CD4-positive, alpha-beta memory T cell (primary cell): ENCODE measurements around the gene MYLK. TPM values are rescaled to one million over a fixed set of nuclear protein-coding genes. Genes with fewer than 3 reads are reported as not detected.

ENCODE experiments used
- CTCF ChIA-PET: fragments of 350-600 bp; sonication (Branson Sonifier 250); formaldehyde crosslinking; loops from one replicate; lab custom pipeline; 2021; ENCODE audit warnings: inconsistent platforms; ENCODE audit not compliant: partially characterized antibody; lab: Charles Lee
- POLR2A ChIA-PET: fragments of 350-600 bp; sonication (Branson Sonifier 250); formaldehyde crosslinking; loops from one replicate; lab custom pipeline; 2021; ENCODE audit not compliant: partially characterized antibody; lab: Charles Lee
- DNase-seq, 5 donors: peaks; one replicate each; pipeline versions ENCODE4 v3.0.0 to v3.0.0-alpha.2; 2020 to 2022; ENCODE audit warnings: mixed read lengths in 1 of 5
- H3K27ac ChIP-seq: one replicate; pipeline ENCODE4 v1.7.0; 2013; ENCODE audit warnings: low read depth, low read length
- H3K27me3 ChIP-seq: 2 replicates; pipeline ENCODE4 v1.7.0; 2013; ENCODE audit warnings: mild to moderate bottlenecking, low read length, moderate library complexity; ENCODE audit not compliant: insufficient read depth
- H3K36me3 ChIP-seq: 2 replicates; pipeline ENCODE4 v1.7.0; 2013; ENCODE audit warnings: mild to moderate bottlenecking, low read length, moderate library complexity; ENCODE audit not compliant: insufficient read depth
- H3K4me1 ChIP-seq: 2 replicates; pipeline ENCODE4 v1.7.0; 2013; ENCODE audit warnings: mild to moderate bottlenecking, low read length, moderate library complexity; ENCODE audit not compliant: insufficient read depth
- H3K4me3 ChIP-seq, 2 donors: one replicate each; pipeline ENCODE4 v1.7.0; 2013; ENCODE audit warnings: low read length in 2 of 2, mild to moderate bottlenecking in 1 of 2
- H3K9me3 ChIP-seq, 2 donors: one replicate each; pipeline ENCODE4 v1.7.0; 2013; ENCODE audit warnings: low read length in 2 of 2, control low read depth in 1 of 2; ENCODE audit not compliant: control insufficient read depth in 1 of 2
- H3K27ac Mint-ChIP-seq, 7 donors: one replicate each; pipeline ENCODE4 v1.8.0; 2020 to 2021; ENCODE audit warnings: mixed read lengths in 7 of 7, mild to moderate bottlenecking in 6 of 7, inconsistent platforms in 3 of 7, moderate library complexity in 3 of 7
- H3K27me3 Mint-ChIP-seq, 2 donors: one replicate each; pipeline ENCODE4 v1.8.0; 2020 to 2021; ENCODE audit warnings: mixed read lengths in 2 of 2
- H3K36me3 Mint-ChIP-seq, 2 donors: one replicate each; pipeline ENCODE4 v1.8.0; 2020 to 2021; ENCODE audit warnings: mixed read lengths in 2 of 2, inconsistent platforms in 1 of 2, mild to moderate bottlenecking in 1 of 2
- H3K4me1 Mint-ChIP-seq, 4 donors: one replicate each; pipeline ENCODE4 v1.8.0; 2020 to 2021; ENCODE audit warnings: mixed read lengths in 4 of 4, mild to moderate bottlenecking in 1 of 4
- H3K4me3 Mint-ChIP-seq, 8 donors: one replicate each; pipeline ENCODE4 v1.8.0; 2020 to 2021; ENCODE audit warnings: mixed read lengths in 8 of 8, mild to moderate bottlenecking in 7 of 8, moderate library complexity in 6 of 8, inconsistent platforms in 3 of 8
- H3K9me3 Mint-ChIP-seq, 8 donors: one replicate each; pipeline ENCODE4 v1.8.0; 2020 to 2021; ENCODE audit warnings: mixed read lengths in 8 of 8, mild to moderate bottlenecking in 5 of 8, inconsistent platforms in 3 of 8, moderate library complexity in 1 of 8
- intact Hi-C: fragments of 100-400 bp; cut with micrococcal nuclease; formaldehyde crosslinking; loops from one replicate; pipeline ENCODE4 v1.15.1; 2023
- polyA plus RNA-seq, 2 donors: library from polyadenylated mRNA; unstranded; fragments of 300-500 nt; fragmentation: Illumina TruSeq; gene quantifications; one replicate each; pipeline ENCODE4 v1.2.3, GENCODE V29; 2021
- total RNA-seq, 2 experiments: library from RNA; stranded (reverse); gene quantifications; one replicate each; pipeline ENCODE4 v1.2.3, GENCODE V29; 2021

Gene MYLK
- total and polyA plus RNA-seq, 4 experiments from 2014 or later: 0.18 TPM; not detected in 3

DNA sequence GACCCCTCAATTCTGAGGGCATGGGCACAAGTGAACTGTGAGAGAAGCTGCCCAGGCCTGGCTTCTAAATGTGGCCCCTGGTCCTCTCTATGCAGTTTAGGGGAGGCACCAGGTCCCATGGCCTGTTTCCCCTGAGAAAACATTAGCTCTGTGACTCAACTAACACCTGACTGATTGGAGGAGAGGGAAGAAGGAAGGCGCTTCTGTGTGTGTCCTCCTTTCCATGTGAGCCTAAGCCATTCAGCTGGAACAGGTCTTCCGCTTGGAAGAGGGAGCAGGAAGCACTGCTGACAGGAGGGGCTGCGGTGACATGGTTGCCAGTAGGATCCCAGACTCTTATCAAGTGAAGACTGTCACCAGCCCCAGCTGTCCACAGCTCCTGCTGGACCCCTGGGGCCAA, 79.5 kb downstream of the MYLK start:
- H3K9me3 ChIP-seq: no peaks in the 10 kb centered on the region
- intact Hi-C loops: no loop called here

DNA sequence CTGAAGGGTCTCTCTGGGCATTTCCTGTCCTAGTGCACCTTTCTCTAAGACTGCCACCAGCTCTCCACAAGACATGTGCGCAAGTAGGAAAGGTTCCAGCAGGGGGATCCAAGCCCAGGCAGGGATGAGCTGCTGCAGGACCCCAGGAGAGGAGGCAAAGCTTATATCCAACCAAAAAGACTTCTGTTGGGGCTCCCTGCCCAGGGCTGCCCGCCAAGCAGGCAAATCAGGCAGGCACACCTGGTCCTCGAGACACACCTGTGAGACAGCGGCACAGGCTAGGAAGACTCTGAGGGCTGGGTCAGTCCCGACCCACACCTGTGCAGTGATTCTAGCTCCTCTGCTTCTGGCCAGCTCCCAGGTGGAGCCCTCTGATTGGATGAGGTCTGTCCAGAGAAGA, 80.6 kb downstream of the MYLK start:
- Mint-ChIP-seq H3K4me1 (no peaks in the 10 kb centered on the region), H3K27ac (no peak overlapping the region), H3K36me3 (no peaks in the 10 kb centered on the region), H3K27me3 (peaks cover 3 to 9% of the 10 kb centered on the region in 2 donors), H3K4me3 (no peak overlapping the region), H3K9me3 (no peaks in the 10 kb centered on the region)
- Histone ChIP-seq H3K27ac (no peak overlapping the region), H3K9me3 (no peaks in the 10 kb centered on the region), H3K36me3 (no peaks in the 10 kb centered on the region), H3K4me1 (no peaks in the 10 kb centered on the region), H3K27me3 (no peaks in the 10 kb centered on the region), H3K4me3 (no peak overlapping the region)
- DNase-seq: no peak
- POLR2A ChIA-PET: no interaction called here
- intact Hi-C loops: no loop called here
- CTCF ChIA-PET: interaction anchor here (0.5 kb wide), 1 partner anchor 80 kb away, joined by 3 read pairs; no protein-coding TSS in a partner anchor

More for the DNA sequence above, 79.5 kb downstream of the MYLK start:
- Histone ChIP-seq H3K4me1 (no peaks in the 10 kb centered on the region), H3K36me3 (no peaks in the 10 kb centered on the region), H3K27me3 (no peaks in the 10 kb centered on the region), H3K27ac (no peak overlapping the region), H3K4me3 (no peak overlapping the region)
- ChIA-PET CTCF (no interaction called here), POLR2A (no interaction called here)
- no peak overlapping the region for H3K4me3 Mint-ChIP-seq
- no peak for DNase-seq
- H3K27me3 Mint-ChIP-seq: peaks cover 3 to 7% of the 10 kb centered on the region in 2 donors
- no peaks in the 10 kb centered on the region for H3K9me3 Mint-ChIP-seq
- no peaks in the 10 kb centered on the region for H3K4me1 Mint-ChIP-seq
- no peak overlapping the region for H3K27ac Mint-ChIP-seq
- H3K36me3 Mint-ChIP-seq: no peaks in the 10 kb centered on the region

GRCh38 chr3:123802007-123802625, 82.0 kb downstream of the MYLK start:
- DNase-seq: no peak
- Histone ChIP-seq H3K4me1 (no peaks in the 10 kb centered on the region), H3K4me3 (no peak overlapping the region), H3K27ac (no peak overlapping the region), H3K27me3 (no peaks in the 10 kb centered on the region), H3K36me3 (no peaks in the 10 kb centered on the region), H3K9me3 (no peaks in the 10 kb centered on the region)
- ChIA-PET CTCF (no interaction called here), POLR2A (no interaction called here)
- no peak overlapping the region for H3K27ac Mint-ChIP-seq
- no peaks in the 10 kb centered on the region for H3K36me3 Mint-ChIP-seq
- H3K4me1 Mint-ChIP-seq: no peaks in the 10 kb centered on the region
- no peaks in the 10 kb centered on the region for H3K9me3 Mint-ChIP-seq
- H3K27me3 Mint-ChIP-seq: peaks cover 2 to 5% of the 10 kb centered on the region in 2 donors
- H3K4me3 Mint-ChIP-seq: no peak overlapping the region
- intact Hi-C loops: no loop called here

- no peak overlapping the region for H3K27ac Mint-ChIP-seq
- intact Hi-C loops: no loop called here
- CTCF ChIA-PET: no interaction called here
These were observed 82.7 kb downstream of the MYLK start for GRCh38 chr3:123801474-123801873.

DNA sequence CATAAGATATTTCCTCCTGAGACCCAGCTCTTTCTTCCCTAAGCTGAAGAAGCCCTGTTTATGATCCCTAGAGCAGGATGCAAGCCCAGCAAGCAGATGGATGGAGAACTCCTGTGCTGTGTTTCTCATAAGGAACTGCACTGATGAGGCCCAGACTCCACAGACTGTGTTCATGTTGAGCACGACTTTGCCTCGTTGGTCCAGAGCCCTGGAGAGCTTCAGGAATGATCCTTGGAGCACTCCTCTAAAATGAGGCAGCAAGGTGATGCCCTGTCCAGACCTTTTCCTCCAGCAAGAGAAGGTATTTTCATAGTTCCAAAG, 83.8 kb downstream of the MYLK start:
- Mint-ChIP-seq H3K27ac (peak overlapping the region in 1 of 7 donors; percentile 38), H3K9me3 (no peaks in the 10 kb centered on the region), H3K4me3 (no peak overlapping the region), H3K36me3 (no peaks in the 10 kb centered on the region), H3K27me3 (peaks cover 2 to 5% of the 10 kb centered on the region in 2 donors), H3K4me1 (no peaks in the 10 kb centered on the region)
- no peaks in the 10 kb centered on the region for H3K27me3 ChIP-seq
- no peaks in the 10 kb centered on the region for H3K36me3 ChIP-seq
- no peak overlapping the region for H3K27ac ChIP-seq
- no peak for DNase-seq
- no peaks in the 10 kb centered on the region for H3K9me3 ChIP-seq
- CTCF ChIA-PET: no interaction called here
- H3K4me1 ChIP-seq: no peaks in the 10 kb centered on the region
- intact Hi-C loops: no loop called here
- POLR2A ChIA-PET: no interaction called here
- H3K4me3 ChIP-seq: no peak overlapping the region

More at GRCh38 chr3:123801474-123801873, 82.7 kb downstream of the MYLK start:
- Histone ChIP-seq H3K4me3 (no peak overlapping the region), H3K9me3 (no peaks in the 10 kb centered on the region), H3K36me3 (no peaks in the 10 kb centered on the region), H3K4me1 (no peaks in the 10 kb centered on the region), H3K27me3 (no peaks in the 10 kb centered on the region), H3K27ac (no peak overlapping the region)
- Mint-ChIP-seq H3K9me3 (no peaks in the 10 kb centered on the region), H3K36me3 (no peaks in the 10 kb centered on the region), H3K4me1 (no peaks in the 10 kb centered on the region), H3K27me3 (peaks cover 2 to 5% of the 10 kb centered on the region in 2 donors), H3K4me3 (no peak overlapping the region)
- DNase-seq: no peak
- POLR2A ChIA-PET: no interaction called here

- Mint-ChIP-seq H3K27me3 (peaks cover 2 to 5% of the 10 kb centered on the region in 2 donors), H3K27ac (peak overlapping the region in 1 of 7 donors; percentile 38), H3K36me3 (no peaks in the 10 kb centered on the region), H3K9me3 (no peaks in the 10 kb centered on the region), H3K4me3 (peak overlapping the region in 1 of 8 donors; percentile 0), H3K4me1 (no peaks in the 10 kb centered on the region)
- no peaks in the 10 kb centered on the region for H3K9me3 ChIP-seq
- CTCF ChIA-PET: no interaction called here
- DNase-seq: no peak
- H3K4me1 ChIP-seq: no peaks in the 10 kb centered on the region
- POLR2A ChIA-PET: no interaction called here
- H3K27ac ChIP-seq: no peak overlapping the region
- intact Hi-C loops: no loop called here
- H3K4me3 ChIP-seq: no peak overlapping the region
- H3K27me3 ChIP-seq: no peaks in the 10 kb centered on the region
- H3K36me3 ChIP-seq: no peaks in the 10 kb centered on the region
These were observed 84.4 kb downstream of the MYLK start for GRCh38 chr3:123799544-123800361.

DNA sequence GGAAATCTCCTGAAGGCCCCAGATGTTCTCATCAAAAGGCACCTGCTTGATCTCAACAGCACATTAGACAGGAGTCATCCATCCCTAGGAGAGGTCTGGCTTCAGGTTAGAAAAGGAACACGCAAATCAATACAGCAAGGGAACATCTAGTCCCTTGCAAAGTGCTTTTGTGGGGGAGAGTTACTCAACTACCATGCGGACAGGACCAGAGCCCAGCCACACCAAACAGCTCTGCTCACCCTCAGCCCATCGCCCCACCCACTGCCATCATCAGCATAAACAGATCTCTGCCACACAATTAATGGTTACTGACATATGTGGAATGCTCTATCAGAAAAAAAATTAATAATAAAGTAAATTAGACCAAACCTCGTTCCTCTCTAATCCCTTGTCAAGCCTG, 85.6 kb downstream of the MYLK start:
- Mint-ChIP-seq H3K9me3 (no peaks in the 10 kb centered on the region), H3K27me3 (peaks cover 6 to 9% of the 10 kb centered on the region in 2 donors), H3K4me3 (no peak overlapping the region), H3K27ac (peak overlapping the region in 1 of 7 donors; percentile 25), H3K4me1 (no peaks in the 10 kb centered on the region), H3K36me3 (no peaks in the 10 kb centered on the region)
- H3K9me3 ChIP-seq: no peaks in the 10 kb centered on the region
- H3K27me3 ChIP-seq: no peaks in the 10 kb centered on the region
- no peaks in the 10 kb centered on the region for H3K36me3 ChIP-seq
- POLR2A ChIA-PET: no interaction called here
- DNase-seq: no peak
- H3K27ac ChIP-seq: no peak overlapping the region
- no peak overlapping the region for H3K4me3 ChIP-seq
- intact Hi-C loops: no loop called here
- no peaks in the 10 kb centered on the region for H3K4me1 ChIP-seq
- CTCF ChIA-PET: no interaction called here
